HK-2 (cell line): ENCODE data around the gene C19orf44.
"Not testable (repeated sequence)": the region's sequence is repeated elsewhere in the genome, so short reads cannot be mapped to it uniquely, and the experiment has no call there.

ENCODE experiments used
- DNase-seq: peaks from one replicate; pipeline ENCODE4 v3.0.0-alpha.2; 2018; ENCODE audit not compliant: unreplicated experiment

C19orf44 gene

DNA sequence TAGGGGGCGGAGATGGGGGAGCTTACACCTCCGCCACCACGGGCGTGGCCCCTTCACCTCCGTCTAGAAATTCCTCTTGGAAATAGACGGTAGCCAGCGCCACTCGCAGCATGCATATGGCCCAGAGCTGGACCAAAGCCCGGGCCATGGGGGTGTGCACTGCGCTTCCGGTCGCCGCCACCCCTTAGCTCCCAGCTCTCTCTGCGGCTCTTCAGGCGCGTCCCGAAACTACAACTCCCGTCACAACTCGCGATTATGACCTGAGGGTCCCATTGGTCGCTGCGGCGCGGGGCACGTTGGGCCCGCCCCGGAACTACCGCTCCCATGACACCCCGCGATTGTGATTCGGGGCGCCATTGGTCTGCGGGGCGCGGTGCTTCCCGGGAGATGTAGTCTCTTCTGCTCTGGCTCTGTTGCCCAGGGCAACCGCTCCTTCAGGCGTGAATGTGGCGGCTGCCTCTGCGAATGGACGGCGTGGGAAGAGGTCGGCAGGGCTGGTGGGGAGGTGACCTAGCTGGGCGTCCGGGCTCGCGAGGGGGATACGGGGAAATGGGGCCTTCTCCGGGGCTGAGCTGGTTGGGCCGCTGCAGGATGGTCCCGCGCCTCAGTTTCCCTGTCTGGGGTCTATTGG, at the start of gene C19orf44, which contains the start of gene CALR3:
Gene C19orf44, plus strand, starts transcription at position 413 of the 631 bp plus-strand sequence. CDS start 4,399 bp downstream, outside the sequence.
Gene CALR3, minus strand, starts transcription at position 186 of the 631 bp plus-strand sequence. Its CDS starts 38 bp downstream, at position 148.
- DNase-seq: peak; percentile 99

DNA sequence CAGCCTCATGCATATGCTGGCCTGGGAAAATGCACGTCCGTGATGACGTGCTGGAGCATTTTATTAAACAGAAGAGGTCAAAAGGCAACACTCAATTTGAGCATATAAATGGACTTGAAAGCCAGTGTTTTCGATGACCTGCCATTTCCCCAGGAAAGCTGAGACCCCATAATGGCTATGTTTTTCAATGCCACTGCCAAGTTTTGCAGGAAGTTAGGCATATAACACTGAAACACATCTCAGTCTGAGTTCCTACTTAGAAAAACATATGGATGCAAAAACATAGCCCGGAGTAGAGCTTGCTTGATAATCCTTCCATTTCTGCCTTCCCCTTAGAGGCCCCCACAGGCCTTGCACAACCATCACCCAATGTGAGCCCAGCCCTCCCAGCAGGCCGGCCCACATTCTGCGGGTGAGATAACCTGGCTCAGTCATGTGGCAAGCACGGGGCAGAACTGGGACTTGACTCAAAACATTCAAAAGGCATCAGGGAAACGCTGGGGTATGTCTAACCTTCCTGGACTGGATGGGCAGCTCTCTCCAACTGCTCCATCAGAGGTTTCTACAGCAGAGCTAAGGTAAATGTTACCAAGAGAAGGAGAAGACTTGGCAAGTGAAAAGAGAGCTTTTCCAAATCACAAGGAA, 49.3 kb upstream of the C19orf44 start:
- peak; percentile 74 for DNase-seq

DNA sequence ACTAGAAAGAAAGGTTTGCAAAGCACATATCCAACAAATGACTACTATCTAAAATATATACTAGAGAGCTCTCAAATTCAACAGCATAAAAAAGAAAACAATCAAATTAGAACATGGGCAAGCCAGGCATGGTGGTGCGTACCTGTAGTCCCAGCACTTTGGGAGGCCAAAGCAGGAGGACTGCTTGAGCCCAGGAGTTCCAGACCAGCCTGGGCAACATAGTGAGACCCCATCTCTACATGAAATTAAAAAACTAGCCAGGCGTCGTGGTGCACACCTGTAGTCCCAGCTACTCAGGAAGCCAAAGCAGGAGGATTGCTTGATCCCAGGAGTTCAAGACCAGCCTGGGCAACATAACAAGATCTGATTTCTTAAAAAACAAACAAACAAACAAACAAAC, 47.3 kb upstream of the C19orf44 start:
- not testable (repeated sequence) for DNase-seq

DNA sequence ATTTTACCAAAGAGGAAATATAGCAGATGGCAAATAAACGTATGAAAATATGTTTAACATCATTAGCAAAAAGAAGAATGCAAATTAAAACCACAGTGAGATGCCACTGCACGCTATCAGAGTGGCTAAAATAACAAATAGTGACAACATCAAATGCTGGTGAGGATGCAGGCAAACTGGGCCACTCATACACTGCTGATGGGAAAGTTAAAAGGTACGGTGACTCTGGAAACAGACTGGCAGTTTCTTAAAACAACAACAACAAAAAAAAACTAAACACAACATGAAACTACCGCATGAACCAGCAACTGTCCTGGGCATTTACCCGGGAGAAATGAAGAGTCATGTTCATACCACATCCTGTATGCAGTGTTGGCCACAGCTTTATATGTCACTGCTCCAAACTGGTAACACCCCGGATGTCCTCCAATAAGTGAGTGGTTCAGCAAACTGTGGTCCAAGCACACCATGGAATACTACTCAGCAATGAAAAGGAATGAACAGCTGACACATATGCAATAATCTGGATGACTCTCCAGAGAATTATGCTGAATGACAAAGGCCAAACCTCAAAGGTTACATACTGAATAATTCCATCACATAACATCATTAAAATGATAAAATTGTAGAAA, 46.7 kb upstream of the C19orf44 start:
- no peak for DNase-seq

DNA sequence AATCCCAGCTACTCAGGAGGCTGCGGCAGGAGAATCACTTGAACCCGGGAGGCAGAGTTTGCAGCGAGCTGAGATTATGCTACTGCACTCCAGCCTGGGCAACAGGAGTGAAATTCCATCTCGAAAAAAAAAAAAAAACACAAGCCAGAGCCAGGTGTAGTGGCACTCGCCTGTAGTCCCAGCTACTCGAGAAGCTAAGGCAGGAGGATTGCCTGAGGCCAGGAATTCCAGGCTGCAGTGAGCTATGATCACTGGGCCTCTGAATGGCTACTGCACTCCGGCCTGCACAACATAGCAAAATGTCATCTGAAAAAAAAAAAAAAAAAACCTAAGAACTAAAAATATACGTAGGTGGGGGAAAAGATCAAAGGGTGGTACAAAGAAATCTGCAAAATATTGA, 43.9 kb upstream of the C19orf44 start:
- DNase-seq: no peak

- DNase-seq: no peak
Observed at GRCh38 chr19:16454351-16454918, 41.8 kb upstream of the C19orf44 start.

- DNase-seq: no peak
Observed at GRCh38 chr19:16455489-16455888, 40.7 kb upstream of the C19orf44 start.

DNA sequence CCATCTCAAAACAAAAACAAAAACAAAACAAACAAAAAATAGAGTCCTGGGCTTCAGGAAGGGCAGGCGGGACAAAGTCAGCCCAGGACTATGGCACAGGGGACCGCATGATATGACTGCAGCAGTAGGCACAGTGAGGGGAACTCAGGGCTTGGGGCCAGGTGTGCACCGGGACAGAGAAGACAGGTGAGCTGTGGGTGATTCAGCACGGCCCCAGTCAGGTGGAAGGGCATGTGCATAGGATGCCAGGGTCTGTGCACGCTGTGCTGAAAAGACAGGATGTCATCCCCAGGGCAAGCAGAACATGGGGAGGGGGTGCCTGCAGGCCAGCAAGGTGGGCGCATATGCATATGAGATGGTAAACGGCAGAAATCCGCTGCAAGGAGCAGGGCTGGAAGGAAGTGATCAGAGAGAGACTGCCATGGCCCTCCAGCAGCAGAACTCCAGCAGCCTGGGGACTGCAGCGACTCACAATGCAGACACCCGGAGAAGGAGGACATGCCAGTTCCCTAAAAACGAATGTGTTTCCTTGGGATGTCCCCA, 39.5 kb upstream of the C19orf44 start:
- no peak for DNase-seq

GRCh38 chr19:16457195-16457953, 38.8 kb upstream of the C19orf44 start:
- peak; percentile 86 for DNase-seq

DNA sequence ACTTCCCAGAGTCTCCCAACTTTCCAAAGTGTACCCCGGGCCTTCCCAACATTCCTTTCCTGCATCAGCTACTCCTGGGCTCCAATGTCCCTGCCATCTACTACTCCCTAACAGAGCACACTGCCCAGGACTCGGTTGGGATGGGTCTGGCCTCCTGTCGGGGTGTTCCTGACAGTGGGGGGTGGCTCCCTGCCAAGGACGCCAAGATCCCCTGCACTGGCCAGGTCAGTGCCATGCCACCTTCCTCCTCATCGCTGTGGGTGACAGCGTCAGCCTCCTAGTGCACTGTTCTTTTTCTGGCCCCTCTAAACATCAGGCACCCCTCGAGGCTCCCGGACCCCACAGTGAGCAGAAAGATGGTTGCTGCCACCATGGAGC, 38.3 kb upstream of the C19orf44 start:
- no peak for DNase-seq

GRCh38 chr19:16458391-16459341, 37.5 kb upstream of the C19orf44 start:
- DNase-seq: peak; percentile 41

GRCh38 chr19:16459680-16460079, 36.5 kb upstream of the C19orf44 start:
- DNase-seq: no peak

GRCh38 chr19:16460454-16460853, 35.7 kb upstream of the C19orf44 start:
- DNase-seq: no peak

GRCh38 chr19:16461630-16462051, 34.6 kb upstream of the C19orf44 start:
- no peak for DNase-seq

DNA sequence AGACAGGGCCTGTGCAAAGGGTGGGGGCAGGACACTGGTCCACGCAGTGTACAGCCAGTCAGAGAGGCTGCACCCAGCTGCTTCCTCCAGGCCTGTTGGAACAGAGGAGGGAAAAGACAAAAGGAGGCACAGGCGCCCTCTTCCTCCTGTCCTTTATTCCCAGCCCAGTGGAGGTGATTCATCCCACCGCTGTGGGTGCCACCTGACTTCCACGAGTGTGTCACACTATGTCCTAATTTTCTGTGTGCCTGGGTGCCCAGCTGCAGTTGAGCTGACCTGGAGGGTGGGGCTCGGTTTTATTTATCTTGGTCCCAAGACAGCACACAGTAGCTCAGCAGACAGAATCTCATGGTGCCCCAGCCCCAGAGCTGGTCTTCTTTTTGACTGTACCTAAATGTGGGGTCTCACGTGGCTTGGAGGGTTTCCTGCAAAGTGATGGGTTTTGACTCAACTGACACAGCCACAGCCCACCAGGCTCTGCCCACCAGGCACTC, 33.4 kb upstream of the C19orf44 start:
- peak; percentile 41 for DNase-seq

GRCh38 chr19:16463341-16463990, 32.7 kb upstream of the C19orf44 start:
- DNase-seq: no peak

DNA sequence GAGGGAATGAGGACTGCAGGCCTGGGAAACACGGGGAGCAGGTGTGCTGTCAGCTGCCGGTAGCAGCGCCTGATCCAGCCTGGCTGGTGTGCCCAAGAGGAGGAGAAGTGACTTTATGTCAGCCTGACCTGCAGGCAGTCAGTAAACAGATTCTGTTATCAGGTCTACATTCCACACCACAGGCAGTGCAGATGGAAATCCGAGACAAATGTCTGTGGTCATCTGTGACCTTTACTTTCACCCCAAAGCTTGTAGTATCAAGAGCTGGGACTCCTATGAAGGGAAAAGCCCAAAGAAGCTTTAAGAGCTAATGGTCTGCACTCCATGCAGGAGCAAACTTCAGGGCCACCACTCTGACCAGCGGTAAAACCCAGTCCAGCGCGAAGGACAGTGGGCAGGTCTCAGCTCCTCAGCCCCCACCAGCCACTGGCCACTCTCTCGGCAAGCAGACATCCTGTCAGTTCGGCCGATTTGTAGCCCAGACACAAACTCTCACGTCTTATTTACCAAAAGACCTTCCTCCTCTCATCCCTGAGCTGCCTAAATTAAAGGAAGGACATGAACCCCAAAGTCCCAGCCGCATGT, 32.1 kb upstream of the C19orf44 start:
- DNase-seq: no peak

GRCh38 chr19:16465239-16465638, 31.0 kb upstream of the C19orf44 start:
- no peak for DNase-seq

- DNase-seq: not testable (repeated sequence)
Observed at GRCh38 chr19:16466802-16467427, 29.3 kb upstream of the C19orf44 start.
